ENCODE data around the gene ITSN1. TPM values are rescaled to one million over a fixed set of nuclear protein-coding genes. Genes with fewer than 3 reads are reported as not detected.
A peak's percentile ranks its signal among the peaks of the same experiment; 100 is the strongest.
"Not testable (repeated sequence)": the region's sequence is repeated elsewhere in the genome, so short reads cannot be mapped to it uniquely, and the experiment has no call there.

Gene ITSN1
- total RNA-seq, 2 donors from 2014 or later: 31.3 to 36.9 TPM

- ATAC-seq; DNase-seq; intact Hi-C loops (cut with DNase I, micrococcal nuclease): not testable (repeated sequence)
Observed at GRCh38 chr21:33926248-33926647, 283.9 kb downstream of the ITSN1 start.

GRCh38 chr21:33931052-33931798 lies 288.9 kb downstream of the ITSN1 start:
- intact Hi-C loops (cut with DNase I, micrococcal nuclease); DNase-seq: not testable (repeated sequence)
- ATAC-seq: peak; percentile 72

GRCh38 chr21:33931799-33932390 lies 289.6 kb downstream of the ITSN1 start:
- intact Hi-C loops (cut with DNase I, micrococcal nuclease): no loop called here
- no peak for DNase-seq

GRCh38 chr21:33932731-33933130 lies 290.4 kb downstream of the ITSN1 start:
- intact Hi-C loops (cut with DNase I, micrococcal nuclease): no loop called here
- no peak for DNase-seq
- no peak for ATAC-seq

More at GRCh38 chr21:33931799-33932390, 289.6 kb downstream of the ITSN1 start:
- ATAC-seq: peak; percentile 79

- no peak for ATAC-seq
- intact Hi-C loops (cut with DNase I, micrococcal nuclease): no loop called here
- no peak for DNase-seq
Observed at GRCh38 chr21:33936301-33937038, 294.2 kb downstream of the ITSN1 start.

- ATAC-seq: no peak
- no peak for DNase-seq
- intact Hi-C loops (cut with DNase I, micrococcal nuclease): no loop called here
Observed at GRCh38 chr21:33937146-33937545, 294.8 kb downstream of the ITSN1 start.

GRCh38 chr21:33937931-33938339 lies 295.6 kb downstream of the ITSN1 start:
- ATAC-seq (no peak), DNase-seq (no peak)
- intact Hi-C loops (cut with DNase I, micrococcal nuclease): no loop called here

GRCh38 chr21:33938381-33938780 lies 296.1 kb downstream of the ITSN1 start:
- DNase-seq (no peak), ATAC-seq (no peak)
- intact Hi-C loops (cut with DNase I, micrococcal nuclease): no loop called here

- no peak for DNase-seq
- ATAC-seq: no peak
- intact Hi-C loops (cut with DNase I, micrococcal nuclease): no loop called here
Observed at GRCh38 chr21:33939226-33939625, 296.9 kb downstream of the ITSN1 start.

- intact Hi-C loops (cut with DNase I, micrococcal nuclease): no loop called here
- no peak for DNase-seq
- ATAC-seq: no peak
Observed at GRCh38 chr21:33940164-33940880, 298.0 kb downstream of the ITSN1 start.

- ATAC-seq (no peak), DNase-seq (no peak)
- intact Hi-C loops (cut with DNase I, micrococcal nuclease): no loop called here
Observed at GRCh38 chr21:33940881-33941245, 298.6 kb downstream of the ITSN1 start.

GRCh38 chr21:33942426-33942825 lies 300.1 kb downstream of the ITSN1 start:
- intact Hi-C loops (cut with DNase I, micrococcal nuclease): no loop called here
- DNase-seq: no peak
- ATAC-seq: no peak

GRCh38 chr21:33943293-33943692 lies 301.0 kb downstream of the ITSN1 start:
- no peak for DNase-seq
- intact Hi-C loops (cut with DNase I, micrococcal nuclease): no loop called here
- no peak for ATAC-seq

GRCh38 chr21:33944185-33944763 lies 302.0 kb downstream of the ITSN1 start:
- intact Hi-C loops (cut with DNase I, micrococcal nuclease): no loop called here

GRCh38 chr21:33945652-33946270 lies 303.5 kb downstream of the ITSN1 start:
- intact Hi-C loops (cut with DNase I, micrococcal nuclease): no loop called here
- DNase-seq (no peak), ATAC-seq (no peak)

More at GRCh38 chr21:33944185-33944763, 302.0 kb downstream of the ITSN1 start:
- DNase-seq (no peak), ATAC-seq (no peak)

GRCh38 chr21:33947451-33948095 lies 305.3 kb downstream of the ITSN1 start:
- peak; percentile 64 to 83 for DNase-seq
- ATAC-seq: peak; percentile 91
- intact Hi-C loops (cut with DNase I, micrococcal nuclease): no loop called here

- DNase-seq (peak; percentile 65 to 75), ATAC-seq (peak; percentile 69)
- intact Hi-C loops (cut with DNase I, micrococcal nuclease): no loop called here
Observed at GRCh38 chr21:33948096-33948950, 306.0 kb downstream of the ITSN1 start.
